GM19023 (cell line): Measurements from ENCODE around the gene RNF169.
"Not testable (repeated sequence)": the region's sequence is repeated elsewhere in the genome, so short reads cannot be mapped to it uniquely, and the experiment has no call there.

Experiments
- ATAC-seq: cut with Tn5 transposase; IDR thresholded peaks from one replicate; pipeline ENCODE4 v1.9.1; 2021; ENCODE audit warnings: mild to moderate bottlenecking, moderate library complexity; ENCODE audit not compliant: unreplicated experiment

RNF169 gene

DNA sequence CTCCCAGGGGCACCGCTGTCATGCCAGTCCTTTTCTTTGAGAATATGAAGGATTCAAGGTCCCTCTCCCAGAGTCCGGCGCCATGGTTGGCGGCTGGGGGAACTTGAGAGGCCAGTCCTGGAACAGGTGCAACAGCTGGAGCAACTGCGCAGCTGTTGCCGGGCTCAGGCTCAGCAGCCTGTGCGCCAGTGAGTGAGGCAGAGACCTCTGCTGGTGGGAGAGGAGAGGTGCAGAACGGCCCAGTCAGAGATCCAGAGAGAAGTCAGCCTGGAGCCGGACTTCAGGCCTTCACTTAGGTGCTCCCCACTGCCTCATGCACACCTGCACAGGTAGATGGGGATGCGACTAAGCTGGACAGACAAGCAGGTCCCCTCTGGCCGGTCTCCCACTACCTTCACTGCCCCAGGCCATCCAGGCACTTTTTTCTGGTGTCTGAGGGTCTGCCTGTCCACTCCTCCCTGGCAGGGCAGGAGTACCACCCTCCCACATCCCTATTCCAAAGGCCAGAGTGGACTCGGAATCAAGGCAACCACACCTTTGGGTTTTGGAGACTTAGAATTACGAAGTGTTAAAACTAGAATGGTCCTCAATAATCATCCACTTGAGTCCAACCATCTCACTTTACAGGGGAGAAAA lies 22.0 kb upstream of the RNF169 start:
- ATAC-seq, result peak; percentile 95

DNA sequence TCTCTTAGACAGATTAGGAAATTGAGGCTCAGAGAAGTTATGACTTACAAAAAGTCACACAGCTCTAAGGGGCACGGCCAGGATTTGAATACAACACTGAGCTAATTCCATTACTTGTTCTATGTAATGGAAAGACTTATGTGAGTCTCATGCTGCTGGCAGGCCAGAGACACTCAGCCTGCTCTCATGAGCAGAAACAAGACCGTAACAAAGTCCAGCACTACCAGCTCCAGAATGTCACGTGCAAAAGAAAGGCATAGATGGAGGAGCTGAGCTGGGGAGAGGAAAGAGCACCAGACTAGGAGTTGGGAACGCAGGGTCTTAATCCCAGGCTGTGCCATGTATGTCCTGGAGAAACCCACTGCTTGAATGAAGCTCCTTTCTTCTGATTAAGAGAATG lies 19.3 kb upstream of the RNF169 start:
- no peak for ATAC-seq

DNA sequence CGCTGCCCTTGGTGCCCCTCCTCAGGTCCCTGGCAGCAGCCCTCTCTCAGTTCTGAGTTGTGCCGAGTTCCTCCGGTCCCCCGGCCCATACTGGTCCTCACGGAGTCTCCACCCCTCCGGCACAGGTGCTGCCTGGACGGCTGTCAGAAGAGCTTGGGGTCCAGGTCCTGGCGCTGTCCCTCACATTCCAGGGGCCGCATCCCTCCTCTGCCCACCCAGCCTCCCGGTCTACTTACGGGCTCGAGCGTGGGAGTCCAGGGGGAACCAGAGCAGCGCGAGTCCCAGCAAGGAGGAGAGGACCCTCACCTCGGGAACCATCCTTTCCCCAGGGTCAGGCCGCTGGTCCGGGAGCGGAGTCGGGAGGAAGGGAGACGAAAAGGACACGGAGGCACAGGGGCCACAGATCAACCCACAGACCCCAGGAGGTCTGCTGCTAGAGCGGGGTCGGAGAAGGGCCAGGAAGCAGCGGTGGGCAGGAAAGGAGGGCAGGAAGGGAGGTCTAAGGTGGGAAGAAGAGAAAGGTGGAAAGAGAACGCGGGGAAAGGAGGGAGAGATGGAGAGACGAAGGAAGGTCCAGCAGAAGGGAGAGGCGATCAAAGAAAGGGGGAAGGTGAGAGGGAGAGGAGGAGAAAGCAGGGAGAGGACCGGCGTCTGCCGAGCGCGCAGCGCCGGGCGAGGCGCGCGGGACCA lies 17.9 kb upstream of the RNF169 start:
- no peak for ATAC-seq

DNA sequence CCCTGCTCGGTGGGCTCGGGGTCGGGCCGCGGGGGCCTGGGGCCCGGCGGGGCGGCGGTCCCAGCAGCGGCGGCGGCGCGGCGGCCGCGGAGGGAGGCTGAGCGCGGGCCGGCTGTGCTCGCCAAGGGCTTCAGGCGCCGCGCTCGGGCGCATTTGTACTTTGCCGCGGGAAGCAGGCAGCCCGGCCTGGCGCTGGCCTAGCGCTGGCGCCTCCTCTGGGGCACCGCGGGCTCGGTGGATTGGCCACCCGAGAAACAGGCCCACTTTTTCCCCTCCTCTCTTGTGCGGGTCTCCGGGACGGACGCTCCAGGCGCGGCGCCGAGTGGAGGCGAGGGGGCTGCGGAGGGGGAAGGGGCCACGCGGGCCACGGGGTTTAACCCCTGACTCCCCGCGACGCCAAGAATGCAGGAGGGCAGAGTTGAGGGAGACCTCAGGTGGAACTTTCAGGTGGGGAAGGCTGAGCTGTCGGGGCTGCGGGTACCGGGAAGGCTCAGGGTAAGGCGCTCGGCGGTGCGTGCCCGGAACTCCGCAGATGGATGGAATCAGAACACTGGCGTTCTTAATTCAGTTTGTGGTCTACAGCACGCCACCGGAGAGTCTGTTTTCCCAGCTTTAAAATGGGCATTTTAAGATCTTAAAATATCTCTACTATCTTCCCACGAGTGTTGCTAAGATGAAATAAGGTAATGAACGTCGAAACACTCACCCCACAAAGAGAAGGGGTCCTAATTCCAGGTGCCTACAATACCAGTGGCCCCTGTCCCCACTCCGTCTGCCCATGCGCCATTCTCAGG lies 17.2 kb upstream of the RNF169 start, which contains the start of gene CHRDL2:
TSS of gene CHRDL2 (minus strand) at position 126 of the 794 bp plus-strand sequence. CDS start 538 bp downstream, outside the sequence.
- ATAC-seq, result no peak

DNA sequence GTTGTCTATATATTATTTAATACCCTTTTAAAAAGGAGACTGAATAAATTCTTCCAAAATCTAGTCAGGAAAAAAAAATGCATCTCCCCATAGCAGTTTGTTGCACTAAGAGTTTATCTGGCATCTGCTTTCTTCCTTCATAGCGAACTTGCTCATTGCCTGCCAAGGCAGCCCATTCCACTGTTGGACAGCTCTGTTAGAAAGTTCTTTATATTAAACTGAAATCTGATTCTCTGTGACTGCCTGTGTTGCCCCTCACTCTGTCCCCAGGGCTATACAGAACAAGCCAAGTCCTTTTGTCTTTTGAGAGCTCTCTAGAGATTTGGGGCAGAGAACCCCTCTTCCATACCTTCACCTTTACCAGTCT lies 14.1 kb upstream of the RNF169 start:
- ATAC-seq, result no peak

DNA sequence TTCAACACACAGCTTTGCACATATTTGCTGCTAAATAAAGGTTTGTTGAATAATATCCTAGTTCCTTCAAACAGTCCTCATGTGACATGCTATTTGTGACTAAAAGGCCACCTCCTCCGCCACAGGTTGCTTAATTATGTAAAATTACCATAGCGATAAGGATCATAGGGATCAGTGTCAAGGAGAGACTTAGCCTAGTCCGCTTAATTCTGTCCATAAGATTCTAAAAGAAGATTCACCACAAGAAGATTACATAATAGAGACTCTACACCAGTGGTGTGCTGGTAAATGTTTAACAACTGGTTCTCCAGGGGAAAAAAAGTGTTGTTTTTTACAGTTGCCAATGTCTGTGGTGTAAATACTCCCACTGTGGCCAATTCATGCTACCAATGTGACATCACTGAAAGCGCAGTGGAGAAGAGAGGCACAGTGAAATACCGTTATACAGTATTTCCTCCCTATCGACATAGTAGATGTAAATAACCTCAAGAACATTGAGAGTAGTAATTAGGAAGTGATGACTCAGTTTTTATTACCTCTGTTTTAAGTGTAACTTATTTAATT lies 13.2 kb upstream of the RNF169 start:
- ATAC-seq, result no peak

DNA sequence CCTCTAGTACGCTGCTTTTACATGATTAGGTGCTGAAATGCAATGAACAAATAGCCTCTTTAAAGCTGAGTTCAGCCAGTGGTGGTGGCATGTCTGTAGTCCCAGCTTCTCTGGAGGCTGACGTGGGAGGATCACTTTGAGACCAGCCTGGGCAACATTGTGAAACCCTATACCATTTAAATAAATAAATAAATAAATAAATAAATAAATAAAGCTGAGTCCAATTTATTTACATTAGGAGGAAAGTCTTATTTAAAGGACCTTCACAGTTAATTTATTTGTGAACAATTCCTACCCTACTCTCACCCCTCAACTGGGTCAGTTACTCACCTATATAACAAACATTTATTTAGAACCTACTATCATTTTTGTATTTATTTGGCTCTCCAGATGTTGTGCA lies 12.6 kb upstream of the RNF169 start:
- no peak for ATAC-seq

DNA sequence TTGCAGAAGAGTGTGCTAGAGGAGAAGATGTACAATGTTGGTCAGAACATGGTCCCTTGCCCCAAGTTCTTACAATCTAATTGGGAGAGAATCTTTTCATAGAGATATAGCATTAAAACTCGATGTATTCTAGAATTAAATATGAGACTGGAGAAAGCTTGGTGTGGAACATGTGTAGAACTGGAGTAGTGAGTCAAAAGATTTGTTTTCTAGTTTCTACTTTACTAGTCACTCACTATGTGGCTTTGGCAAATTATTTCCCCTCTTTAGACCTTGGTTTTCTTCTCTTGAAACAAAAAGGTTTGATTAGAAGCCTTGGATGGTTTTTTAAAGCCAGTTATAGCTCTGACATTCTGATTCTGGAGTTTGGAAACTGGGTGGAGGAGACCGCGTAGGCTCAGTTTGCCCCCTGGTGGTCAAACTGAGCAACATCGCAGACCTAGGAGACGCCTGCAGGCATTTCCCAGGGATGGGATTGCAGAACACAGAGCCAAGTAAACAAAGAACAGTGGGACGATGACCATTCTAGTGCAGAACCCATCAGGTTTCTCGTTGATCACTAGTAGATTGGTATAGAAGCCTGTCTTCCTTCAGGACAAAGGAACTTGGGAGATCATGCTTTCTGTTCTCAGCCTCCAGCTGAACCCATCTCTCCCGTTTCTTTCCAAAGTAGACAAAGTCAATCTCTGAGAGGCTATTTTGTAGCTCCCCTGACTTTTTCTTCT lies 8.9 kb upstream of the RNF169 start:
- ATAC-seq, result no peak

DNA sequence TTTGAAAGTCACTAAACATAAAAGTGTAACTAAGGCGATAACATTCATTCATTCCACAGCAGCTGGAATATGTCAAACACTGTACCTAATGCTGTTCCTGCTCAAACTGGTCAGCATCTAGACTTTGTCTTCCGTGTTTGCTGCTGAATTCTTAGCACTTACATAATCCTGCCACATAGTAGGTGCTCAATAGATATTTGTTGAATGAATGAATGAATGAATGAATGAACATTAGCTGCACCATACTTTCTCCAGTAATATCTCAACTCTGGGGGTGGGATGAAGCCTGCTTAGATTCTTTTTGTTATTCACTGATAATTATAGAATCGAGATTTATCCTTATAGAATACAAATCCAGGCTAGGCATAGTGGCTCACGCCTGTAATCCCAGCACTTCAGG lies 6.6 kb upstream of the RNF169 start:
- ATAC-seq, result no peak

DNA sequence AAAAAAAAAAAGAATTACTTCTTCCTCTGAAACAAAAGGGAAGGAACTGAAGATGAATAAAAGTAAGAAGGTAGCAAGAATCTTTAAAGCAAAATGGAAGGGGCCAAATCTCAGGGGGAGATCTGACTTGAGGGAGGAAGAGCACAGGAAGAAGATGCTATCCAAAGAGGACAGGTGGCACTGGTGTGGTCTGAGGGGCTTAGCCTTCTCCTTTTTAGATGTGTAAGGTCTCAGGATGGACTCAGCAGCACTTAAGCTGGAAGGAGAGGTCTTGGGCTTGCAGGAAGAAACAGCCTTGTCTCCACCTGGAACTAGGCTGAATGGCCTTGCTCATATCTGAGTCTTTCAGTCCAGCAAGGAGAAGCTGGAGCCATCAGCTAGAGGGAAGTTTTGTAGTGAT lies 5.0 kb upstream of the RNF169 start:
- ATAC-seq, result no peak

DNA sequence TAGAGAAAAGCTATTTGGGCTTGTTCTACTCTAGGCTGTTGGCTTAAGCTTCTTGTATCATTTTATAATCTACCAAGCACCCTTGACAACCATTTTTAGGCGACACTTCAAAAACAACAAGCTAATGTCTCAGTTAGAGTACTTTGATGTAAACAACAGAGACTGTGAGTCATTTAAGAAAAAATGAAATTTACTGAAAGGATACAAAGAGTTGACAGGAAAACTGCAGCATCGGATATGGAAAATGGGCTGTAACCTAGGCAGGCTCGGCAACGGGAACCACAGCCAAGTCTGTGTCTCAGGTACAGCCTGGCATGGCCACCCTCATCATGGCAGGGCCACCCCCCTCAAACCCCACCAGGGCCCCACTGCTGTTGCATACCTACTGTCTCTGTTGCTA lies 4.4 kb upstream of the RNF169 start:
- no peak for ATAC-seq

DNA sequence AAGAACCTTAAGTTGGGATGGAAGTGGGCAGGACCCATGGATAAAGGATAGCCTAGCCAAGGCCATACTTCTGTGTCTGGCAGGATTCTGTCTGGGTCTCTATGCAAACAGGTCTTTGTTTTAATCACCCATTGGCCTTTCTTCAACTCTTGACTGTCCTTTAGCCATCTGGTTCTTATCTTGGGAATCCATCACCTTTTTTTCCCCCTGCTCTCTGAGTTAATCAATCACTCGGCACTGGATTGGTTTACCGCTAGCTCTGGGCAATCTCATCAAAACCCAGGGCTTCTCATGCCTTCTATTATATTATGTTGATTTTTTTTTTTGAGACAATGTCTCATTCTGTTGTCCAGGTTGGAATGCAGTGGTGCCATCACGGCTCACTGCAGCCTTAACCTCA lies 1.8 kb upstream of the RNF169 start:
- no peak for ATAC-seq

DNA sequence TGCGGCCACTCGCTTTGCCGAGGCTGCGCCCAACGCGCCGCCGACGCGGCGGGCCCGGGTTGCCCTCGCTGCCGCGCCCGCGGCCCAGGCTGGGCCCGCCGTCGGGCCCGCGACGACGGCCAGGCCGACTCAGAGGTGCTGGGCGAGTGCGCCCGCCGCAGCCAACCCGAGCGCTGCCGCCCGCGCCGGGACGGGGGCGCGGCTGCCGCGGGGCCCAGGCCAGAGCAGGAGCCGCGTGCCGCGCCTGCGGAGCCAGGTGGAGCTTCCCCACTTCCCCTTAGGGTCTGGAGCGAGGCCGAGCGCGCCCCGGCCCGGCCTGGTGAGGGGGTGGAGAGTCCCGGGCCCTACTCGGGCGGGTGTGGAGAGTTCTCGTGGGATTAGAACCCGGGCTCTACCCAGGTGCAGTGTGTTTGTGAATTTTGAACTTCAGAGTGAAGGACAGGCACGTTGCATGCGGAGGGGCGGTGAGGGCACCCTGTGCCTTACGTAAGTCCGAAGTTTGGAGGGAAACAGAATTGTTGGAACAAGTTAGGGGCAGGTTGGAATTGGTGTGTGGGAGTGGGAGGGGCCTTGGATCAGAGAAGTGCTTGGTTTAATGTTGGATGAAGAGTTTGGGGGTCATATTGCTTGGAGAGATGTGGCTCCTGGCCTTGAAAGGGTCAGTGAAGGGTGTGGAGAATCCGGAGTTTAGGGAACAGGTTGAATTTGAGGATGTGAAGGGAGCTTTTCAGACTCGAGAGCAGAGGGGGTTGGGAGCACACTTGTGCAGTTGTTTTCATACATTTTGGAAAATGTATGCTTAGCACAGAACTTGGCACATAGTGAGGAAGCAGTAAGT lies 697 bp downstream of the RNF169 start:
- ATAC-seq, result peak; percentile 51

DNA sequence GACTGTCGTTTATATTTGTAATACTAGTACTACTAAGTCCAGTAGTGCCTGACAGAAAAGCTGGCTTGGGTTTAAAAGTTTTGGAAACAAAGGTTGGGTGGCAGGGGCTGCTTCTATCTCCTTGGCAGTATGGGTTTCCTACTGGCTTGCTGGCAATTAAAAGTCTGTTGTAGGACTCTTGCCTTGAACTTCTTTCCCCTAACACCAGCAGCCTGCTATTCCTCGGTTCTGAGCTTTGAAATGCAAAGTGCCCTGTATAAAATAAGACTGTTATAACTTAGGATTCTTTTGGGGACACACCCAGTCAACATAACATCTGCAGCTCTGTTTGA lies 1.3 kb downstream of the RNF169 start:
- no peak for ATAC-seq

DNA sequence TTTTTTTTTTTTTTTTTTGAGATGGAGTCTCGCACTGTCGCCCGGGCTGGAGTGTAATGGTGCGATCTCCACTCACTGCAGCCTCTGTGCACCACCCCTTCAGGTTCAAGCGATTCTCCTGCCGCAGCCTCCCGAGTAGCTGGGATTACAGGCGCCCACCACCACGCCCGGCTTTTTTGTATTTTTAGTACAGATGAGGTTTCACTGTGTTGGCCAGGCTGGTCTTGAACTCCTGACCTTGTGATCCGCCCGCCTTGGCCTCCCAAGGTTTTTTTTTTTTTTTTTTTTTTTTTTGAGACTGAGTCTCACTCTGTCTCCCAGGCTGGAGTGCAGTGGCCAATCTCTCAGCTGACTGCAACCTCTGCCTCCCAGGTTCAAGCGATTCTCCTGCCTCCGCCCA lies 1.9 kb downstream of the RNF169 start:
- not testable (repeated sequence) for ATAC-seq

DNA sequence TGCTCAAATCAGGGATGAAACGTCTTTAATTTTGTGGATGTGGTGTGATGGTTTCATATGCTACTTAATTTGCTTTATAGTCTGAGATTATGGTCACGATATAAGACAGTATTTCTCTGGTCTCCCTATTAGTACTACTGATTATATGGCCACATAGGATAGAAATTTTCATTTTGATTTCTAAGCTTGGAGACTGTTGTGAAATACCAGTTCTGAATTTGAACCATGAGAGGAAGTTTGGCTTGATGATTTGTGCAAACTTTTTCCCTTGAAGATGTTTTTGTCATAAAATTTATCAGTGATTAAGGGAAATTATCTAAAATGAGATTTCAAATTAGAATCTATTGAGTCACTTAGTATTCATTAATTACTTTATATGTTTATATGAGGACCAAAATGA lies 2.7 kb downstream of the RNF169 start:
- ATAC-seq, result no peak

DNA sequence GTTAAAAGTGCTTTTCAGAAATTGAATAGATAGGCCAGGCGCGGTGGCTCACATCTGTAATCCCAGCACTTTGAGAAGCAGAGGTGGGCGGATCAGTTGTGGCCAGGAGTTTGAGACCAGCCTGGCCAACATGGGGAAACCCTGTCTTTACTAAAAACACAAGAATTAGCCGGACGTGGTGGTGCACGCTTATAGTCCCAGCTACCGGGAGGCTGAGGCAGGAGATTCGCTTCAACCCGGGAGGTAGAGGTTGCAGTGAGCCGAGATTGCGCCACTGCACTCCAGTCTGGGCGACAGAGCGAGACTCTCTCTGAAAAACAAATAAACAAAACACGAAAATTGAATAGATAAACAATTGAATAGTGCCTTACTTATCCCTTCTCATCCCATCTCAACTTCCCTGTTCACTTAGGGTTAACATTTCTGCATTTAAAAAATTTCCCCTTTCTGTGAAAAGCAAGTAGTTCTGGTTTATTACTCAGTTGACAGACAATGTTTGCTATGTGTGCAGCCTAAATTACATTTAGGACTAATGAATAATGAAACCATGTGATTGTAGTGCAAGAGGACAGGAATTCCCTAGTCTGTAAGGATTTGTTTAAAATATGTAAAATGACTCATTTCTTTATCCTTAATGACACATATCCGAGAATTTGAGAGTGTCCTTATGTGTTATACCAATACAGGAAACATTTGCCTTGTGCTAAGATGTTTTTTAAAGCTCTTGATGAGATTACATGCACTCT lies 6.0 kb downstream of the RNF169 start:
- no peak for ATAC-seq

DNA sequence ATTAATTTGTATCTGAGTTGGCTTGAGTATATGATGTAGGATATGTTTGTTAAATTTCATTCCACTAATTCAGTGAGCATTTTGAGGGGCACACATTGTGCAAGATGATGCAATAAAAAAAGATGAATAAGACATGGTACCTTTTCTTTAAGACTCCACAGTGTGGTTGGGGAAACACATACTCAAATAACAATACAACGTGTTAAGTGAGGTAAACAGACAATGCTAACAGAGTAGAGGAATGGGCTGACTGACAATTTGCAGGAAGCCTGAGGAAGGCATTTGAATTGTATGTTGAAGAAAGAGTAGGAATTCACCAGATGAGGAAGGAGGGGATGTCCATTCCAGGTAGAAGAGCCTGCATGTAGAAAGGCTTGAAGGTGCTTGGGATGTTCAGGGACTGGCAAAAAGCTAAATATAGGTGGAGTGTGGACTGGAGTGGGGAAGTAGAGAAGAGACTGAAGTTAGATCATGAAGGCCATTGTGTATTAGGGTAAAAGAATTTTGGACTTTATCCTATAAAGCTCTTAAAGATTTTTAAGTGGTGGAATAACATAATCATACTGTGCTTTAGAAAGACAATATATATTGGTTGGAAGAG lies 6.8 kb downstream of the RNF169 start:
- ATAC-seq, result no peak

DNA sequence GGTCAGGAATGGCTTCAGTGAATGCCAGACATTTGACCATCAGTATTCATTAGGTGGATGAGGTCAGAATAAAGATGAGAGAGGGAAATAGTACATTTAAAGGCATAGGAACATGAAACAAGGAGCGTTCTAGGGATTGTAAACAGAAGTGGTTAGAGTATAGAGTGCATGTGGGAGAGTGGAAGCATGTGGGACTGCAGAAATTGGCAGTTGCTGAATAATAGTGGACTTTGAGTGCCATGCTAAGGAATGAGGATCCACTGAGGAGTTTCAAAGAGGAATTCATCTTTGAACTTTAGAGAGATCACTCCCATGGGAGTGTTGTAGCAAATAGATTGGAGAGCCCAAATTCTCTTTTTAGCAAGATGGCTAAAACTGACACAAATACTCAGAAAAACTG lies 7.9 kb downstream of the RNF169 start:
- ATAC-seq, result no peak
